Muscle of leg (tissue), 11 donors: ENCODE data around the gene TOR4A. TPM values are rescaled to one million over a fixed set of nuclear protein-coding genes. Genes with fewer than 3 reads are reported as not detected.

Experiments used
- DNase-seq: peaks from one replicate; pipeline ENCODE4 v3.0.0; 2013
- H3K27ac ChIP-seq: one replicate; pipeline ENCODE4 v1.5.1; 2013; ENCODE audit warnings: mild to moderate bottlenecking, low read length, control low read depth
- H3K27me3 ChIP-seq: one replicate; pipeline ENCODE4 v1.6.1; 2013; ENCODE audit warnings: low read length; ENCODE audit not compliant: control insufficient read depth, insufficient read depth
- H3K36me3 ChIP-seq: one replicate; pipeline ENCODE4 v1.6.1; 2013; ENCODE audit warnings: low read length; ENCODE audit not compliant: control insufficient read depth, insufficient read depth
- H3K4me1 ChIP-seq: one replicate; pipeline ENCODE4 v1.6.1; 2013; ENCODE audit warnings: low read length; ENCODE audit not compliant: control insufficient read depth, insufficient read depth
- H3K4me3 ChIP-seq: one replicate; pipeline ENCODE4 v1.5.1; 2013; ENCODE audit warnings: low read length, control low read depth
- H3K9me3 ChIP-seq: replicated peaks from 2 replicates; pipeline ENCODE4 v1.6.1; 2013; ENCODE audit warnings: low read depth, low read length; ENCODE audit not compliant: control insufficient read depth
- WGBS: methylation state at CpG from one replicate; pipeline ENCODE4 v1.1.5; 2013; ENCODE audit warnings: missing lambda C conversion rate; ENCODE audit not compliant: insufficient coverage; 5-methylcytosine and 5-hydroxymethylcytosine counted together
- polyA plus RNA-seq, 8 donors: library from polyadenylated mRNA; unstranded; fragments of 120-200 nt; gene quantifications; one replicate each; pipeline versions ENCODE4 v1.2.1 to v1.2.3, GENCODE V29; 2013; ENCODE audit warnings: inconsistent platforms in 1 of 8, low replicate concordance in 1 of 8; ENCODE audit not compliant: insufficient read length in 8 of 8, insufficient read depth in 1 of 8
- total RNA-seq: library from RNA; stranded (reverse); fragments of 120-200 nt; gene quantifications from one replicate; pipeline ENCODE4 v1.2.4, GENCODE V29; 2013

Gene TOR4A
- total and polyA plus RNA-seq, 9 donors: 3.6 to 9.3 (median 8.2) TPM

DNA sequence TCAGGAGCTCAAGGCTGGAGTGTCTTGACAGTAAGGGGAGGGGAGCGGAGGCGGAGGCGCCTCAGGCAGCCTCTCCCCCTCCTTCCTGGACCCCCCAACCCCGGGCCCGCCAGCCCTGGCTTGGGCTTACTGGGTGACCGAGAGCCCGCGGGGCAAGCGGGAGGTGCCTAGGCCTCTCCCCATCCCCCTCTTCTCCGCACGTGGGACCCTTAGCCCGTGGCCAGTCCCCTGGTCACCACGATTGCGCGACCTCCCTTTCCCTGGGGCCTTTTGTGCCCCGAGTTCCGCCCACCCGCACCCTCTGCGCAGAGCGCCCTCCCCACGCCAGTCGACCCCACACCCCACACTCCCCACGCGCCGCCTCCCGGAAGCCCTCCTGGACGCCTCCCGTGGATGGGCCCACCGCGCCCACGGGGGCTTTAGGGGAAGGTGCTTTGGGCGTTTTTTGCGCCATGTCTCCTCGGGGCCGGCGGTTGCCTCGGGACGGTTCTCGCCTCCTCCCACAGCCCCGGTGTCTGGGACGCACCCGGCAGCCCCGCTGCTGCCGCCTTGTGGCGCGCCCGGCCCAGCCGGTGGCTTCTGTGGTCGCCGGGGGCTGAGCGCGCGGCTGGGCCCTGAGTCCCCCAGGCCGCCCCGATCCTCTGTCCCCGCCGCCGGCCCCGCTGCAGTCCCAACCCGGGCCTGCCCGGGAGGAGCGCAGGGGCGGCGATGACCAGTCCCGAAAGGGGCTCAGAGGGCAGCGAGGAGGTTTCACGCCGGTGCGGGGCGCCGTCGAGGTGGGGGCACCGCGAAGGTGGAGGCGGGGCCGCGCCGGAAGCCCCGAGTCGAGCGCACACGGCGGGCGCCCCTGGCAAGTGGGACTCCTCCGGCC lies 3.2 kb downstream of the TOR4A start:
- Histone ChIP-seq H3K27ac (no peak overlapping the region), H3K27me3 (peaks cover 53% of the 10 kb centered on the region), H3K9me3 (no peaks in the 10 kb centered on the region), H3K4me3 (no peak overlapping the region), H3K4me1 (peaks cover 46% of the 10 kb centered on the region), H3K36me3 (no peaks in the 10 kb centered on the region)
- peak; percentile 22 for DNase-seq
- WGBS: 10% methylated on average over 70 of the region's 85 CpGs

DNA sequence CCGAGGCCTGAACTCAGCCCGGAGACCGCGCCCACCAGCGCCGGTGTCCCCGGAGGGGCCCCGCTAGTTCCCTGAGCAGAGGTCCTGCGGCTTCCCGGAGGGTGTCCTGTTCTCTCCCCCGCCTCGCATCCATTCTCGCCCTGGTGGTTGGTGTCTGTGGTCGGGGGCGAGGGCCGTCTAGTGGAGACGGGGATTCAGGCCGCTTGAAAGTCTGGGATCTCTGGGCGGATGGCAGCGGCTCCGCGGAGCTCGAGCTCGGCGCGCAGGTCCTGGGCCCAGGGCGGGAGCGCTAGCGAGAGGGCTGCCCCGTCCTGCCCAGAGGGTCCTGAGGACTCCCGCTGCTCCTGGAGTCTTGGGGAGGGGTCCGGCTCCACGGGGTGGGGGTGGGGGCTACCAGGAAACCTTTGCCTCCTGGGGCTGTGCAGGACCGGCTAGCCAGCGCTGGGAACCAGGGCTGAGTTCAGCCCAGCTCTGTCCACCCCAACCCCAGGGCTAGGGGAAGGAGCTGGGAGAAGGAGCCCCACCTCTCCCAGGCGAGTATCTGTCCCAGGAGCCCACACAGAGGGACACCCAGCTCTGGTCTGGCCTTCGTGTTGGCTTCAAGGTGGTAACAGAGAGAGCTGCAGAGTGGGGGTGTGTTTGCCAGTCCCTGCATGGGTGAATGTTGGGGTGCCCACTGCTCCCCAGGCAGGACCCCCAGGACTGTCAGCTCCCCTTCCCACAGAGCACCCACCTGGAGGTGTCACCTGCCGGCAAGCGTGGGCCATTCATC lies 4.0 kb downstream of the TOR4A start:
- H3K27me3 ChIP-seq: peaks cover 50% of the 10 kb centered on the region

DNA sequence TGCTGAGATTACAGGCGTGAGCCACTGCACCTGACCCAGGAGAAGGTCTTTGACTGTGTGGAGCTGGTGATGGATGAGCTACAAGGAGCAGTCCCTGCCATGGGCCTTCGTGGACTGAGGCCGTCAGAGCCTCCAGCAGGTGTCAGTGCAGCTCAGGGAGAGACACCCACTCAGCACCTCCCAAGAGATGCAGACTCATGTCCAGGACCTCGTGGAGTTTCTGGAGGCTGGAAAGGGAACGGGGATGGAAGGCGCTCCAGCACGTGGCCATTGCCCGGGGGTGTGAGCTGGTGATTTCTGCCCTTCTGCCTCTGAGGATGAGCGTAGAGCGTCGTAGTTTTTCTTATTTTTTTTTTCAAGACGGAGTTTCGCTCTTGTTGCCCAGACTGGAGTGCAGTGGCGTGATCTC lies 9.5 kb downstream of the TOR4A start:
- no peak for DNase-seq
- no peaks in the 10 kb centered on the region for H3K36me3 ChIP-seq

More for the DNA sequence above, 4.0 kb downstream of the TOR4A start:
- WGBS: 8% methylated on average over 22 of the region's 39 CpGs
- no peak overlapping the region for H3K27ac ChIP-seq
- H3K9me3 ChIP-seq: no peaks in the 10 kb centered on the region
- H3K36me3 ChIP-seq: no peaks in the 10 kb centered on the region
- H3K4me3 ChIP-seq: no peak overlapping the region
- peaks cover 37% of the 10 kb centered on the region for H3K4me1 ChIP-seq
- DNase-seq: peak; percentile 21

DNA sequence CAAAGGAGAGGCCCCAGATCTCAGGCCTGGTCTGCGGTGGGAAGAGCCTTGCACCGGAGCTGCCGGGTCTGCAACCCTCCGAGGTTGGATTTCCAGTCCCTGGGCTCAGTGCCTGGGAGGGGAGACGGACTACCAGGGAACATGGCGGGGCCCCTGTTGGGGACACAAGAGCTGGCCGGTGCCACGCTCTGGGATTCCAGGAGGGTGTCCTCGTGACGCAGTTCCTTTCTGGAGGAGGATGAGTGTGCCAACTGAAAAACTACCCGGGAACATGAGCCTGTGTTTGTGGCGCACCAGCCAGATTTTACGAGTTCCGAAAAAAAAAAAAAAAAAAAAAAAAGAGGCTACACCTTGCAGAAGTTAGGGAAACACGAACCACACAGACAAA lies 15.6 kb downstream of the TOR4A start:
- Histone ChIP-seq H3K27ac (no peak overlapping the region), H3K27me3 (peaks cover 42% of the 10 kb centered on the region), H3K36me3 (no peaks in the 10 kb centered on the region), H3K4me3 (no peak overlapping the region), H3K4me1 (peaks cover 23% of the 10 kb centered on the region), H3K9me3 (peaks cover 3% of the 10 kb centered on the region)
- 47% methylated on average over 6 of the region's 15 CpGs for WGBS
- DNase-seq: no peak

More for the DNA sequence above, 9.5 kb downstream of the TOR4A start:
- Histone ChIP-seq H3K4me3 (no peak overlapping the region), H3K27me3 (peaks cover 5% of the 10 kb centered on the region), H3K27ac (no peak overlapping the region), H3K9me3 (no peaks in the 10 kb centered on the region), H3K4me1 (peaks cover 7% of the 10 kb centered on the region)
- 49% methylated on average over 11 of the region's 14 CpGs for WGBS

GRCh38 chr9:137293482-137294090 lies 16.1 kb downstream of the TOR4A start:
- no peak overlapping the region for H3K27ac ChIP-seq
- no peaks in the 10 kb centered on the region for H3K36me3 ChIP-seq
- DNase-seq: no peak
- H3K4me3 ChIP-seq: no peak overlapping the region
- peaks cover 47% of the 10 kb centered on the region for H3K27me3 ChIP-seq
- H3K9me3 ChIP-seq: peaks cover 3% of the 10 kb centered on the region
- peaks cover 26% of the 10 kb centered on the region for H3K4me1 ChIP-seq
- WGBS: 89% methylated on average over 10 of the region's 29 CpGs

DNA sequence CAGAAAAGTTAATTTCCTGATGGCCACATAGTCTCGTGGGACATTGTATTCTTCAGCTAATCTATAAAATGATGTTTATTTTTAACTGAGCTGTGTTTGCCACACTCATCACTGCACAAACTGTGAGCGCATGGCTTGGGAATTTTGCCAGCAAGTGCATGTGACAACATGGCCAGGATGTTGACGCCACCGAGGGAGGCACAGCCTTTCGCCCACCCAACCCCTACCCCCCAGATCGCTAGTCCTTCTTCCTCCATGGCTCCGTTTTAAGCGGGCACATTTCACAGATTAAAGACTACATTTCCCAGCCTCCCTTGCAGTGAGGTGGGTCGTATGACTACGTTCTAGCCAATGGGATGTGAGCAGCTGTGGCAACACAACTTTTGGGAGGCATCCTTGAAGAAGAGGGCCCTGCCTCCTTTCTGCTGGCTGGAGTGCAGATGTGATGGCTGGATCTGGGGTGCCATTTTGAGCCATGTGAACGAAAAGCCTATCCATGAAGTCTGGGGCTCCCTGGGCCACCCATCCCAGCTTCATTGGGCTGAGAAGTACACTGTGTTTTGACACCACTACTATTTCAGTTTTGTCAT lies 16.7 kb downstream of the TOR4A start:
- Histone ChIP-seq H3K9me3 (peaks cover 3% of the 10 kb centered on the region), H3K27me3 (peaks cover 53% of the 10 kb centered on the region), H3K4me3 (no peak overlapping the region), H3K27ac (no peak overlapping the region), H3K36me3 (no peaks in the 10 kb centered on the region), H3K4me1 (peaks cover 28% of the 10 kb centered on the region)
- WGBS: 49% methylated on average over 2 of the region's 11 CpGs
- no peak for DNase-seq

DNA sequence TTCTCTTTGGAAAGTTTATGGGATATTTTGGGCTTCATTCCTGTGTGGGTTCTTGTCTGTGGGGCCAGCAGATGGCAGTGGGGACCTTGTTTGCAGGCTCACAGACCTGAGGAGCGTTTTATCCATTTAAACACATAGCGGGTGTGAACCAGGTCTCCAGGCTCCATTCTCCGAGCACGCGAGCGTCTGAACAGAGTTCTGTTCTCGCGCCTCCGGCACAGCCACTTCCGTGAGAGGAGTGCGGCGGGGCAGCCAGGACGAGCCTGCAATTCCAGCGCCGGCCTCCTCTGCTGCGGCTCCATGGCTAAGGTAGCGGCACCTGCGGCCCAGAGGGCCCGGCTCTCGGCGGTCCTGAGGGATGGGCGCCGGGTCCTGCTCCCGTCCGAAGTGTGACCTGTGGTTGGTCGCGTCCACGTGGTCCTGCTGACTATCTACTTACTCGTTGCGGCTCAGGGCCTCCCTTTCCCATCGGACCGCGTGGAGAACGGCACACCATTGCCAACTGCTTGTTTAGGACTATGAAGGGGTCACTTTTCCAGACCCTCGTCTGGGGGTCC lies 17.2 kb downstream of the TOR4A start:
- H3K4me3 ChIP-seq: no peak overlapping the region
- peaks cover 58% of the 10 kb centered on the region for H3K27me3 ChIP-seq

DNA sequence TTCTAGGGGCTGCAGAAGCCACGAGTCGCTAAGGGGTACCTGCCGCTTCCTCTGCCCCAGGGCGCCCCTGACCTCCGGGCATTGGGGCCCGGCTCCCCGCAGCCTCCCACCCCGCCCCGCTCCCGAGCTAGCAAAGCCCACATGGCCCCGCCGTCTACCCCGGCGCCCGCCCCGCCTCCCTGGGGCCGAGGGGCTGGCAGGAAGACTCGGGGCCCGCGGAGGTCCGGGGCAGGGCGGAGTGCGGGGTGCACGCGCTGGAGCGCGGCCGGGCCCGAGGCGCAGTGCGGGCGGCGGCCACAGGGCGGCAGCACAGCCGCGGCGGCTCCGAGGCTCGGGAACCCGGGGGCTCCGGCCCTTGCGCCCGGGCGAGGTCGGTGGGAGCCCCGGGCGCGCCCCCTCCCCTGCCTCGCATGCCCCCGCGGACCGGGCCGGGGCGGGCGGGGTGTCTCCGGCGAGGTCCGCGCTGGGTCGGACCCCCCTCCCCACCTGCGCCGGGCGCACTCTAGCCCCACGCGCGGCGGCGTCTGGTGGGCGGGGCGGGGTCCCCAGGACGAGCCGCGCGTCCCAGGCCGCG lies 17.8 kb downstream of the TOR4A start:
- Histone ChIP-seq H3K4me3 (no peak overlapping the region), H3K27me3 (peaks cover 62% of the 10 kb centered on the region), H3K36me3 (no peaks in the 10 kb centered on the region), H3K9me3 (peaks cover 3% of the 10 kb centered on the region), H3K27ac (no peak overlapping the region), H3K4me1 (peaks cover 34% of the 10 kb centered on the region)
- no peak for DNase-seq
- WGBS: under 1% methylated on average over 76 of the region's 76 CpGs

More for the DNA sequence above, 17.2 kb downstream of the TOR4A start:
- H3K27ac ChIP-seq: no peak overlapping the region
- peaks cover 3% of the 10 kb centered on the region for H3K9me3 ChIP-seq
- peaks cover 30% of the 10 kb centered on the region for H3K4me1 ChIP-seq
- 9% methylated on average over 35 of the region's 35 CpGs for WGBS
- H3K36me3 ChIP-seq: no peaks in the 10 kb centered on the region
- DNase-seq: no peak

DNA sequence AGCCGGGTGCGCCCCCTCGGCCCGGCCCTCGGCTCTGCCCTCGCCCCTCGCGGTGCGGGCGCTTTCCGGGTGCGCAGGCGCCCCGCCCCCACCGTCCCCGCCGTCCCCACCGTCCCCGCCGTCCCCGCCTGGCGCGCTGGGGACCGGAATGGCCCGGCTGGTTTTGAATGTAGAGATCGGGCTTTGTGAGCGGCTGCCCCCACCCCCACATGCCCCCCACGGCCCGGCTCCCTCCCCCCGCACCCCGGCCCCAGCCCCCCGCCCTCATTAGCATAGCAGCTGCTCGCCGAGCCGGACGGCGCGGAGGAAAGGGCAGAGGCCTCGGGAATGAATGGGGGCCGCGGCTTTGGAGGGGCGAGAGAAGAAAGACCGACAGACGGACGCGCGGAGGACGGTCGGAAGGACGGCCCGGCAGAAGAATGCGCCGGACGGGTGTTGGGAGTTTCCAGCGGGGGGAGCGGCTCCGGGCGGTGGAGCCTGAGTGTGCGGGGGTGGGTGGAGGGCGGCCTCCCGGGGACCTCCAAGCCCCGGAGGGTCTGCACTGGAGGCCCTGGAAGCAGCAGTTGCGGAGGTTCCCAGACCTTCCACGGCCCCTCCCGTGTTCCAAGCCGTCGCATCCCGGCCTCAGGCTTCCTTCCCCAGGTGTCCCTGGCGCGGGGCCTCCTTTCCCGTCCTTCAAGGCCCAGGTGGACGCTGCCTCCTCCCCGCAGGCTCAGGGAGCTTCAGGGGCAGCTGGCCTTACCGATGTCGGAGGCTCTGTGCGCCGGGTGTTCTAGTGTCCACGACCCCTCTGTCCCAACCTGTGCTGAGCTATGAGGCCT lies 18.5 kb downstream of the TOR4A start:
- Histone ChIP-seq H3K4me1 (peaks cover 37% of the 10 kb centered on the region), H3K4me3 (peak overlapping the region; percentile 17), H3K36me3 (no peaks in the 10 kb centered on the region), H3K9me3 (peaks cover 3% of the 10 kb centered on the region), H3K27me3 (peaks cover 66% of the 10 kb centered on the region), H3K27ac (peak overlapping the region; percentile 86)
- 6% methylated on average over 48 of the region's 78 CpGs for WGBS
- DNase-seq: no peak
